ENCODE results near the gene KIAA1755. TPM values are rescaled to one million over a fixed set of nuclear protein-coding genes. Genes with fewer than 3 reads are reported as not detected.

KIAA1755 gene
- total RNA-seq, 2 donors from 2014 or later, result 12.9 to 18.6 TPM

DNA sequence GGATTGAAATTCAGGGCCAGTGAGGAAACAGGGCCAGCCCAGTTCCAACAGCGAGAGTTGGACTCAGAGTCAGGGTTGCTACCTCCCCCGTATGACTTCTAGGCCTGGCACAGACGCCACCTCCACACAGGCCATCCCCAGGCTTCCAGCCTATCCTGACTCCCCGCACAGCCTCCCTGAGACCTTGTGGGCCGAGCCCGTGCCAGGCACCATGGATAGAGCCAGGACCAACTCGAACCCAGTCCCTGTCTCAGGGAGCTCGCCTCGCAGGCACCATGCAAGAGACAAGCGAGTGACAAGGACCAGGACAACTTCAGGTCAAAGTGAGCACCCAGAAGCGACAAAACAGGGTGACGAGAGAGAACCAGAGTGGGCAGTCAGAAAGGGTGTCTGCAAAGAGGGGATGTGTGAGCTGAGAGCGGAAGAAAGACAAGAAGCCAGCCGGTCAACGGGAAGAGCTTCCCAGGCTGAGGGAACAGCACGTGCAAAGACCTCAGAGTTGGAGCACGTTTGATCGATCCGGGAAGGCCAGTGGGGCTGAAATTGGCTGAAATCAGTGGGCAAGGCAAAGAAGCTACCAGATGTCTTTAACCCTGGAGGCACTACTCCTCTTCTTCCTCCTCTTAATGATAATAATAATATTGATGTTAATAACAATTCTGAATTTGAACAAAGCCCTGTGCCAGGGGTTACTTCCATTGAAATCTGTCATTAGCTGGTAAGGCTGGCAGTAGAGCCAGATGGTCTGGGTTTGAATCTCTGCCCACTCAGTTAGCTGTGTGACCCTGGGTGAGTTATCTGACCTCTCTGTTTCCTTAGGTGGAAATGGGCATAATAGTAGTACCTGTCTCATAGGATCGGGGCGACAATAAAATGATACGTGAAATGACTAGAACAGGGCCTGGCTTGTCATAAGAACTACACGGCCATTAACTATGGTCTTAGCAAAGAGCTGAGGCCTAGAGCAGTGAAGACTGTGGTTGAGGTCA lies 45.0 kb downstream of the KIAA1755 start:
- intact Hi-C loops (cut with DNase I), result loop anchor here in 1 of 2 donors (5.0 to 10.0 kb wide), 2 partner anchors 43 to 651 kb away; no protein-coding TSS in a partner anchor
- DNase-seq (ENCODE audit: low spot score), result peak; percentile 72

DNA sequence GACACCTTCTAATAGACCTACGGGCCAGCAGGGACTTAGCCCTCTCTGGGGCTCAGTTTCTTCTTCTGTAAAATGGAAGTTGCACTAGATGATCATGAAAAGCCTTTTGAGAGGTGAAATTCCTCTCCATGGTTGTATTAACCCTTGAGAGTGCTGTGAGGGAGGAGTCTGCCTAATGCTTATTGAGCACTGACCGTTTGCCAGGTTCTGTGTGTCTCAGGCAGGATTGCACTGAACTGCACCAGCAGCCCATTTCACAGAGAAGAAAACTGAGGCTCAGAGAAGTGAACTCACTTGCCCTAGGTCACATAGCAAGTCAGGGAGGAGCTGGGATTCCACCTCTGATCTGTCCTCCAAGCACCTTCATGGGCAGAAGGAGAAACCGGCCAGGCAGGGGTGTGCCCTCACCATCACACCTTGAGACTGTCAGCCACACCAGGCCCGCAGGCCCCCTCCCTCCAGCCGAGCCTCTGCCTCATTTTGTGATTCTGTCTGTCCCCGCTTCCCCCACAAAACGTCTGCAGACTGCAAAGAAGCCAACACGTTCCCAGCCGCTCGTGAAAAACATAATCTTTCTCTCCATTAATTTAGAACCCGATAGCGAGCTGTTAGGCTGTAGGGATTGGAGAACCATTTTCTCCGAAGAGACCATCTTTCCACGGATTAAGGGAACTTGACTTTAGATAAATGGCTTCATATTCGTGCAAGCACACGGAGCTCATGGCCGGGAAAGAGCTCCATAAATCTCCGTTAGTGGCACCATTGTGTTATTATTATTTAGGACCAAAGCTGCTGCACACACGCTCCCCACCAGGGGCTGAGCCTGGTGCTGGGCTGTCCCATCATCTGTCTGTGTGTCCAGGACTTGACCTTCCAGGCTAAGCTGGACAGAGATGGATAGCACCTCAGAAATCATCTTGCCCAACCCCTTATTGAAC lies 46.0 kb downstream of the KIAA1755 start:
- DNase-seq (ENCODE audit: low spot score), result peak; percentile 51
- intact Hi-C loops (cut with DNase I), result loop anchor here in 1 of 2 donors (5.0 to 10.0 kb wide), 2 partner anchors 42 to 650 kb away; no protein-coding TSS in a partner anchor

DNA sequence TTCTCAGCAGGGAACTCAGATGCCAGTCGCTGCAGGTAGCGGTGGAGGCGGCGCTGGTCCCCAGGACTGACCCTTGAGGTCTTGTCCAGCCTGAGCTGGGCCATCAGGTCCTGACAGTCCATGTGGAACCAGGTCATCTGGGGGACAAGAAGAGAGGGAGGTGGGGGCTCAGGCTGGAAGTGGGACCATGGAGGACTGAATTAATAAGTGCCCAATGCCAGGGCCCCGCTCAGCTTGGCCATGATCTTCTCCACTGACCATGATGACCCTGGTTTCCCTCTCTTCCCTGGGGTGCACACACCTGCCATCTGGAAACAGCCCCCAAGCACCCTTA lies 47.0 kb downstream of the KIAA1755 start:
- intact Hi-C loops (cut with DNase I), result loop anchor here in 1 of 2 donors (10.0 kb wide), 1 partner anchor 649 kb away; no protein-coding TSS in a partner anchor
- DNase-seq (ENCODE audit: low spot score), result no peak

DNA sequence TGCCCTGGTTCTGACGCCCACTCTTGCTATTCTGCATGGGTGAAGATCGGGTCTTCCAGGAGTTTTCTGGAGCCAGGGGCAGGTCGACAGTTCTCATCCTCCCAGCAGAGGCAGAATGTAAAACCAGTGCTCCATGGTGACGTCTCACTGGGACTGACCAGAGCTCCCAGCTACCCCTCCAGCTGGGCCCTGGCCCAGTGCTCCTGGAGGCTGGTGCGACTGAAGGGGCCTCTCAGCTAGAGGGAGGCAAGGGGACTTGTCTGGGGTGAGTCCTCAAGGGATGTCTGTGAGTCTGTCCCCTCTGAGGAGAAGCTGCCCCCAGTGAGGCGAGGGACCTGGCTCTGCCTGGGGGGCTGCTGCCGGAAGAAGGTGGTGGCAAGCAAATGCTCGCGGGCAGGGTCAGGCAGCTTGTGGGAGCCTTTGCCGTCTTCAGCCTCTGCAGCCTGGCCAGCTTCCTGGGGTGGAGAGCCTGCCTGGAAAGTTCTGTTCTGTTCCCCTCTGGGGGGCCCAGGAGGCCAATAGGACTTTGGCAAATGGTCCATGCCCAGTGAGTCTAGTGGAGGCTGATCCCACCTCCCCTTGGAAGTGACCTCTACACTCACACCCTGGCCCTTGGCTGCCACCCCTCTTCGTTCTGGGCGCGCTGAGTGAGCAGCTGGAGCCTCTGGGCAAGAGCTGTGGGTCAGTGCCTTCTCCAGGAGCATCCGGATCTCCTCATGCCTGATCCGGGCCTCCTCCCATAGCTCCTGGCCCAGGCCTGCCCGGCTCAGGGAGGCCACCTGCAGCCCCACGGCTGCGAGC lies 47.5 kb downstream of the KIAA1755 start:
- DNase-seq (ENCODE audit: low spot score), result peak; percentile 83
- intact Hi-C loops (cut with DNase I), result loop anchor here in 1 of 2 donors (10.0 kb wide), 1 partner anchor 648 kb away; no protein-coding TSS in a partner anchor

DNA sequence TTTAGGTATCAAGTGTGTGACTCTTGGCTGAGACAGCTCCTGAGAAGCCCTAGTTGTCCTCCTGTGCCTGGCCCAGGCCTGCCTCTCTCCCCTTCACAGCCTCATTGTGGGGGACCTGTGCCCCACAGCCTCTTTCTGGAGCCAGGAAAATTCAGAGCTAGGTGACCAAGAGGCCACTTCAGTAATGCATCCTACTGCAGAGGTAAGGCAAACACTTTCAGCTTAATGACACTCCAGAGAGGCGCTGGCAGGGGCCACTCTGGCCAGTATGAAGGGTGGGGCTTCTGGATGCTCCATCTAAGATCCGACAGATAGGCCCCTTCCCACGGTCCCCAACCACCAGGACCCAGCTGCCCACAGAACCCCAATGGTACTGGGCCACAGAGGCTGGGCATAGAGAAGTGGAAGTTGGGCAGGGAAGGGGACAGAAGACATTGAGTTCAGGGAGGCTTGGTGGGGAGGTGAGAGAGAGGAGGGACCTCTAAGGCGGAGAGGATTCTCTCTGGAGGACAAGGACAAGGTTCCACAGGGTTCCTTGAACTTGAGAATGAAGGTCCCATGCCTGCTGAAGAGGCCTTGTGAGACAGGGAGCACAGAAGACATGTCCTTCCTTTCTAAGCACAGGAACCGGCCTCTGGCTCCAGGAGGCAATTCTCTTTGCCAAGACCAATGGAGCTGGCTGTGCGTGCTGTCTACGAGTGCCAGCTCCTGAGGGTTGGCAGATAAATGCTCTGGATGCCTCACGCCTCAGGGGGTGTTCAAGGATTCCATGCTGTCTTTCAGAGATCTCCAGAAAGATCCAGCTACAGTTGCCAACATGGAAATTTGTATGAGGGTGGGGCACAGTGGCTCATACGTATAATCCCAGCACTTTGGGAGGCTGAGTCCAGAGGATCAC lies 49.1 kb downstream of the KIAA1755 start:
- peak; percentile 64 for DNase-seq (ENCODE audit: low spot score)
- intact Hi-C loops (cut with DNase I), result loop anchor here (1.0 to 10.0 kb wide), 2 partner anchors 31 to 647 kb away; no protein-coding TSS in a partner anchor

DNA sequence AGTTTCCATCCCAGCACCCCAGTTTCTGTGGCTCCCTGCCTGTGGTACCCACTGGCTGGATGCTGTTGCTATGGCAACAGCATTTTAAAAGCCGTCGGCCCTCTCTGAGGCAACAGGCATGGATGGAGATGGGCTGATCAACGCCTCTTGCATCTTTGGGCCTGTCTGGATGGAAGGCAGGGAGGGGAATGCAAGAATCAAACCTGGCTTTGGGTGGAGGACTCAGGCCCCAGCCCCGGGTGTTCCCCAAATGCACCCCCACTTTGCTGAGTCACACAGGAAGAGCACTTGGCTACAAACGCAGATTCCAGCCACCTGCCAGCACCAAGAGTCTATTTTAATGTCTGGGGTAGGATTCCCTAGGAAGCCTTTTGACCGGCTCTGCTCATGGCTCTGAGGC lies 49.8 kb downstream of the KIAA1755 start:
- intact Hi-C loops (cut with DNase I), result loop anchor here (1.0 to 10.0 kb wide), 2 partner anchors 30 to 646 kb away; no protein-coding TSS in a partner anchor
- DNase-seq (ENCODE audit: low spot score), result no peak

DNA sequence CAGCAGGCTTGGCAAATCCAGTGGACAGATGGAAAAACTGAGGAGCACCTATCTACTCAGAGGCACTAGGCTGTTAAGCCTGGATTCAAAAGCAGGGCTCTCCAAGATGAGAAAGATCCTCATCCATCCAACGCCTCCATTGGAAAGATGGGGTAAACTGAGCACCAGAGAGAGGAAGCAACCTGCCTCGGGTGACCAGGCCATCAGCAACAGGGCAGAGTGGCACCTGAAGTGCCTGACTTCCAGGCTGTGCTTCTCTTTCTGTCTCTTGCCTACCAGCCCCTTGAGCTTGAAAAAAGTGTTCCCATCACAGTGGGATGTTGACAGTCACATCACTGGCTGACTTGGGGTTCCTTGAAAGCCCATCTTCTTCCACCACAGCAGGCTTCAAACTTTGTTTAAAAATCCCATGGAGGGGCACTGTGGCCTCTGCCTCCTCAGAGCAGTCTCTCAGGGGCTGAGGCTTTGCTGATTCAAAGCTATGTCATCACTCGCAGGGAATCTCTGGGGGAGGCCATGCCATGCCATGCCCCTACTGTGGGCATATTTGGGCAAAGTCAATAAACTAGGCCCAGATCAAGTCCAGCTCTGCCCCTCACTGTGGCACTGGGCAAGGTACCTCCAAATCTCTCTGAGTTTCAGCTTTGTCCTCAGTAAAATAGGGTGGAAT lies 50.7 kb downstream of the KIAA1755 start:
- no peak for DNase-seq (ENCODE audit: low spot score)
- intact Hi-C loops (cut with DNase I), result loop anchor here (5.0 to 10.0 kb wide), 2 partner anchors 645 to 1728 kb away; no protein-coding TSS in a partner anchor

DNA sequence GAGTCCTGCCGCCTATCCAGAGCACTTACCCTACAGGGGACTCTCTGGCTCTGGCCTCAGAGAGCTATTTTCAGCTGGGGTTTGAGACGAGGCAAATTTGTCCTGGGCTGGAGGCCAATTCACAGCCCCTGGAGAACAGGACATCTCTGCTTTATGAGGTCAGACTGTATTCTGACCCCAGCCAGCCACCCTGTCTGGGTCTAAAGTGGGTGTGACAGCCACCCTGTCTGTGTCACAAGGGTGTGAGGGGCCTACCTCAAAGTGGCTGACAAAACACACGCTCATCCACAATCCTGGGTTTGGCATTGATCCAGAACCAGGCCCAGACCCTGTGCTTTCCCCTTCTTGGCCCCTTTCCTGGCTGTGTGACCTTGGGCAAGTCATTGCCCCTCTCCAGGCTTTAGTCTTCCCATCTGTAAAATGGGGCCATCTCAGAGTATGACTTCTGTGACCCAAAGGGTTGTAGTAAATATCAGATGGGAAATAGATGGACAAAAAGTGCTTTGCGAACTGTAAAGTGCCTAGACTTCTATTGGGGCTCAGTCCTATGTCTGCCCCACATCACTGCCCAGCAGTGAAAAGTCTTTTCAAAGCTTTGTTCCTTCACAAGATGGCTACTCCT lies 51.4 kb downstream of the KIAA1755 start:
- DNase-seq (ENCODE audit: low spot score), result peak; percentile 83
- intact Hi-C loops (cut with DNase I), result loop anchor here in 1 of 2 donors (5.0 kb wide), 1 partner anchor 1727 kb away; no protein-coding TSS in a partner anchor

DNA sequence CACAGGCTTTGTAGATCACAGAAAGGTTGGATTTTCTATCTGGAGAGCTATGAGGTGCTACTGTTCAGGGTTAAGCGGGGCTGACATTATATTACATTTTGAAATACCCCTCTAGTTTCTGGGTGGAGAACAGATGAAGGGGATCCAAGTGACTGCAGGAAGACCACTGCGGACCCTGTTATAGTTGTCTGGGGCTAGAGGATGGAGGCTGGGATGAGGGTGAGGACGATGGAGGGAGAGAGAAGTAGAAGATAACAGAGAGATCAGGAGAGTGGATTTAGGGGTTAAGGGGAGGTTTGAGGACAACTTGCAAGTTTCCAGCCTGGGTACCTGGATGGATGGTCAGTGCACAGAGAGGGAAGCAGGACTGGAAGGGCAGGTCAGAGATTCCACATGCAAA lies 52.0 kb downstream of the KIAA1755 start:
- intact Hi-C loops (cut with DNase I), result loop anchor here in 1 of 2 donors (5.0 kb wide), 1 partner anchor 1726 kb away; no protein-coding TSS in a partner anchor
- DNase-seq (ENCODE audit: low spot score), result peak; percentile 32

DNA sequence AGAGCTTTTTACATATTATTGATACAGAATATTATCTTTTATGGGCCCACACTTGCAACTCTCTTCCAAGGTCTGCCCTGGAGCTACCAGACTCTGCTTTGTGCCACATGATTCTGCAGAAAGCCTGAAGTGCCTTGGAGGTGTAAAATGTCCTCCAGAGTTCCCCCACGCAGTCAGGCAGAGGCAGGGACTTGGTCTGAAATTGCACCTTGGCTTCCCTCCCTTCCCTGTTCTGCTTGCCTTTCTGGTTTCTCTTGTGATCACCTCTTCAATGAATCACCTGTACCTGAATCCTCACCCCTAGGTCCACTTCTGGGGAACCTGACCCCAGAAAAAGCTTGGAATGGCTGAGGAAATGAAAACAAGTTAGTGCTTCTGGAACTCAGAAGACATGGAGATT lies 52.4 kb downstream of the KIAA1755 start:
- intact Hi-C loops (cut with DNase I), result loop anchor here in 1 of 2 donors (5.0 kb wide), 1 partner anchor 1726 kb away; no protein-coding TSS in a partner anchor
- DNase-seq (ENCODE audit: low spot score), result no peak

DNA sequence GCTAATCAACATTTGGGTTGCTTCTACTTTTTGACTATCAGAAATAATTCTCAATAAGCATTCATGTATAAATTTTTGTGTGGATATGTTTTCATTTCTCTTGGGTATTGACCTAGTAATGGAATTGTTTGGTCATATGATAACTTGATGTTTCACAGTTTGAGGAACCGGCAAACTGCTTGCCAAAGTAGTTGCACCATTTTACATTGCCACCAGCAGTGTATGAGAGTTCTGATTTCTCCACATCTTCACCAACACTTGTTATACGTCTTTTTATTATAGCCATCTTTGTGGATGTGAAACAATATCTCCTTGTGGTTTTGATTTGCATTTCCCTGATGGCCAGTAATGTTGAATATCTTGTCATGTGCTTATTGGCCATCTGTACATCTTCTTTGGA lies 52.9 kb downstream of the KIAA1755 start:
- intact Hi-C loops (cut with DNase I), result loop anchor here in 1 of 2 donors (5.0 kb wide), 1 partner anchor 1725 kb away; no protein-coding TSS in a partner anchor
- no peak for DNase-seq (ENCODE audit: low spot score)

DNA sequence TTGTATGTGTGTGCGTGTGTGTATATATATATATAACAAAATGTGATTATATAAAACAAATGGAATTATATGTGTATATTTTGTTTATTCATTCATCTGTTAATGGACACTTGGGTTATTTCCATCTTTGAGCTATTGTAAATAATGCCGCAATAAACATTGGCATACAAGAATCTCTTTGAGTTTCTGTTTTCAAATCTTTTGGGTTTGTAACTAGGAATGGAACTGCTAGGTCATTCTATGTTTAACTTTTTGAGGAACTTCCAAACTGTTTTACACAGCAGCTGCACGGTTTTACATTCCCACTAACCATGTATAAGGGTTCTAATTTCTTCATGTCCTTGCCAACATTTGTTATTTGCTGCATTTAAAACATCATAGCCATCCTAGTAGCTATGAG lies 55.5 kb downstream of the KIAA1755 start:
- DNase-seq (ENCODE audit: low spot score), result no peak
- intact Hi-C loops (cut with DNase I), result loop anchor here in 1 of 2 donors (5.0 kb wide), 1 partner anchor 1723 kb away; no protein-coding TSS in a partner anchor

DNA sequence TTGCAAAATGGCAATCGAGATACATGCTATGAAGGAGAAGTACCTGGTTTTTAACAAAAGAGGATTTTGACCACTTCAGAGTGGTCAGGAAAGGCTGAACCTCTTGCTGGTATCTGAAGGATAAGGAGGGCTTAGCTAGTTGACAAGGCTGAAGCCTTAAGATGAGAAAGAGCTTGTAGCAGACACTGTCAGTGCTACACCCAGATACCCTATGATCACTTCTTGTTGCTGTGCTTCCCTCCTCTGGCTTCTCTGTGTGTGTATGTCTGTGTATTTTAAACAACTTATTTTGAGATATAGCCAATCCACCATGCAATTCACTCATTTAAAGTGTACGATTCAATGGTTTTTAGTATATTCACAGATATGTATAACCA lies 56.6 kb downstream of the KIAA1755 start:
- DNase-seq (ENCODE audit: low spot score), result no peak
- intact Hi-C loops (cut with DNase I), result no loop called here

DNA sequence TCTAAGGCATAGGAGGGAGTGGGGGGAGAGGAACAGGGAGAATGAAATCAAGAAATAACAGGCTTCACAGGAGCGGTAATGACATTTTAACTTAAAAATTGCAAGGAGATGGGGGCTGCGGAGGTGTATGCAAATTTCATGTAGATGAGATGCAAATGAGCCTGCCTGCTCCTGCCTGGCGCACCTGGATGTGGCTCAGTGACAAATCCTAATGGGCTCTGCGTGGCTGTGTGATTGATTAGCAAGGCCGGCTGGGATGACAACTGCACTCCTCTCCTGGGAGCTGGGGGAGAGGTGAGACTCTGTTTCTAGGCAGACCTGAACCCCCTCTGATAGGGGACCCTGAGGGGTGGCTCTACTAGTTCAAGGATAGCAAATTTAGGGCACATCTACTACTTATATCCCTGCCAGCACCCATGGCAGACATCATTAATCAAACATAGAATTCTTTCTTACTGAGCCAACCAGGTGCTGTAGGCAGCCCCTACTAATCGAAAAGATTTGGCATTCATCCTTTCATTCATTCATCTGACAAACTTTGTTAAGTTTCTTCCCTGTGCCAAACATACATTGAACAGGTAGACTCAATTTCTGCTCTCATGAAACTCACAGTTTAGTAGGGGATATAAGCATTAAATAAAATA lies 57.1 kb downstream of the KIAA1755 start:
- intact Hi-C loops (cut with DNase I), result no loop called here
- peak; percentile 53 for DNase-seq (ENCODE audit: low spot score)

DNA sequence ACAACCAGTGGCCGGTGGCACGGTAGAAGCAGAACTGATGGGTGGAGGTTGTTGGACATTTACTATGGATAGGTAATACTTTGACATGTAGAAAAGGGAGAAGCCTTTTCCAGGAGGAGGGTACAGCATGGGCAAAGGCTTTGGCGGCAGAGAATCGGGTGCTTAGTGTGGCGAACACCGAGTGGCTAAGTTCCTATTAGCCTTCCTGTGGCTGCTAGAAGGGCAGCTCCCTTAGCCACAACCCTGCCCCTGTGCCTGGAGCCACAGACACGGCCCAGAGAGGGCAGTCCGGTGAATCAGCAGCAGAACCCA lies 57.6 kb downstream of the KIAA1755 start:
- peak; percentile 51 for DNase-seq (ENCODE audit: low spot score)
- intact Hi-C loops (cut with DNase I), result no loop called here
